Measurements from ENCODE around the gene YAP1. TPM values are rescaled to one million over a fixed set of nuclear protein-coding genes. Genes with fewer than 3 reads are reported as not detected.
A peak's percentile ranks its signal among the peaks of the same experiment; 100 is the strongest.

YAP1 gene
- total RNA-seq, 2 donors from 2014 or later: 355 to 434 TPM

- Histone ChIP-seq H3K27me3 (replicated peaks; ENCODE audit: insufficient read depth) (no peaks in the 10 kb centered on the region), H3K4me1 (ENCODE audit: control insufficient read depth in 1 of 2, low read depth in 2 of 2) (peaks cover 22 to 54% of the 10 kb centered on the region in 2 donors), H3K27ac (peak overlapping the region; percentile 3 to 36), H3K9me3 (no peaks in the 10 kb centered on the region), H3K36me3 (no peaks in the 10 kb centered on the region), H3K4me3 (no peak overlapping the region)
- DNase-seq (ENCODE audit: low spot score): no peak
- no peak for ATAC-seq (ENCODE audit: insufficient number of reproducible peaks, low FRiP score, low read depth)
- TF ChIP-seq CTCF (IDR thresholded peaks at IDR 0.05): no peak
Observed at GRCh38 chr11:102229510-102230123, 119.4 kb downstream of the YAP1 start.

DNA sequence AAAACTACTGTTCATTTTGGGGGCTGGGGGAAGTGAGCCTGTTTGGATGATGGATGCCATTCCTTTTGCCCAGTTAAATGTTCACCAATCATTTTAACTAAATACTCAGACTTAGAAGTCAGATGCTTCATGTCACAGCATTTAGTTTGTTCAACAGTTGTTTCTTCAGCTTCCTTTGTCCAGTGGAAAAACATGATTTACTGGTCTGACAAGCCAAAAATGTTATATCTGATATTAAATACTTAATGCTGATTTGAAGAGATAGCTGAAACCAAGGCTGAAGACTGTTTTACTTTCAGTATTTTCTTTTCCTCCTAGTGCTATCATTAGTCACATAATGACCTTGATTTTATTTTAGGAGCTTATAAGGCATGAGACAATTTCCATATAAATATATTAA, 119.9 kb downstream of the YAP1 start:
- no peak for TF ChIP-seq CTCF (IDR thresholded peaks at IDR 0.05)
- DNase-seq (ENCODE audit: low spot score) (no peak), ATAC-seq (ENCODE audit: insufficient number of reproducible peaks, low FRiP score, low read depth) (no peak)
- no peaks in the 10 kb centered on the region for H3K9me3 ChIP-seq
- no peaks in the 10 kb centered on the region for H3K36me3 ChIP-seq
- no peaks in the 10 kb centered on the region for H3K27me3 ChIP-seq (replicated peaks; ENCODE audit: insufficient read depth)
- peak overlapping the region; percentile 3 to 36 for H3K27ac ChIP-seq
- H3K4me1 ChIP-seq (ENCODE audit: control insufficient read depth in 1 of 2, low read depth in 2 of 2): peaks cover 25 to 56% of the 10 kb centered on the region in 2 donors
- no peak overlapping the region for H3K4me3 ChIP-seq

GRCh38 chr11:102230911-102231310, 120.7 kb downstream of the YAP1 start:
- H3K27ac ChIP-seq: no peak overlapping the region
- H3K4me3 ChIP-seq: no peak overlapping the region
- ATAC-seq (ENCODE audit: insufficient number of reproducible peaks, low FRiP score, low read depth) (no peak), DNase-seq (ENCODE audit: low spot score) (no peak)
- no peaks in the 10 kb centered on the region for H3K27me3 ChIP-seq (replicated peaks; ENCODE audit: insufficient read depth)
- H3K36me3 ChIP-seq: no peaks in the 10 kb centered on the region
- H3K4me1 ChIP-seq (ENCODE audit: control insufficient read depth in 1 of 2, low read depth in 2 of 2): peaks cover 26 to 49% of the 10 kb centered on the region in 2 donors
- TF ChIP-seq CTCF (IDR thresholded peaks at IDR 0.05): no peak
- H3K9me3 ChIP-seq: no peaks in the 10 kb centered on the region

DNA sequence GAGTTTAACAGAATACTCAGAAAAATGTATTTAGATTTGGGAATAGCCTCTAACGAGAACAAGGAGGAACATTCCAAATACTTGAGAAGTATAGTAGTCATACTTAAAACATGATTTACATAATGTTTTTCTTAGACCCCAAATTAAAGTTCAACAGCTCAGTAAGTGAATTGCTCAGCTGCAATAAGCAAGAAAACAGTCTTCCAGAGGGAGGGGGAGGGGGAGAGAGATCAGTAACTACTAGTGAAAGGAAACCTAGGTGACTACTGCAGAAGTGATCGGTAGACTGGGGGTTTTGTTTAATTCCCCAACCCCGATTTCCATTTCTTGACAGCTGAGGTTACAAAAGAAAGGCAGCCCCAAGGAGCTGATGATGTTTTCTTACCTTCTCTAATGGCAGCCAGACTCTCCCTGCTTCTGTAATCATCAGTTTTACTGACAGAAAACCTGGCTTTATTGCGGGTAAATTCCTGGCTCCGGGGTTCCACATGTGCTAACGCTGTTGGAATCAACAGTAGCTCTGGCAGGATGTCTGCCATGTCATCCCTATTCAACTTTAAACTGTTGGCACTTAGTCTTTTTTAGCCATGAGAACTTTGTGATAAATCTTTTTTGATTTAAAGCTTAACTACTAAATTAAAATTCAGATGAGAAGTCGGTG, 124.7 kb downstream of the YAP1 start:
- no peaks in the 10 kb centered on the region for H3K27me3 ChIP-seq (replicated peaks; ENCODE audit: insufficient read depth)
- peaks cover 10 to 18% of the 10 kb centered on the region in 2 donors for H3K4me1 ChIP-seq (ENCODE audit: control insufficient read depth in 1 of 2, low read depth in 2 of 2)
- no peak for DNase-seq (ENCODE audit: low spot score)
- H3K4me3 ChIP-seq: no peak overlapping the region
- ATAC-seq (ENCODE audit: insufficient number of reproducible peaks, low FRiP score, low read depth): no peak
- H3K9me3 ChIP-seq: no peaks in the 10 kb centered on the region
- TF ChIP-seq CTCF (IDR thresholded peaks at IDR 0.05): no peak
- peak overlapping the region in 1 of 2 donors; percentile 19 for H3K27ac ChIP-seq
- H3K36me3 ChIP-seq: no peaks in the 10 kb centered on the region

DNA sequence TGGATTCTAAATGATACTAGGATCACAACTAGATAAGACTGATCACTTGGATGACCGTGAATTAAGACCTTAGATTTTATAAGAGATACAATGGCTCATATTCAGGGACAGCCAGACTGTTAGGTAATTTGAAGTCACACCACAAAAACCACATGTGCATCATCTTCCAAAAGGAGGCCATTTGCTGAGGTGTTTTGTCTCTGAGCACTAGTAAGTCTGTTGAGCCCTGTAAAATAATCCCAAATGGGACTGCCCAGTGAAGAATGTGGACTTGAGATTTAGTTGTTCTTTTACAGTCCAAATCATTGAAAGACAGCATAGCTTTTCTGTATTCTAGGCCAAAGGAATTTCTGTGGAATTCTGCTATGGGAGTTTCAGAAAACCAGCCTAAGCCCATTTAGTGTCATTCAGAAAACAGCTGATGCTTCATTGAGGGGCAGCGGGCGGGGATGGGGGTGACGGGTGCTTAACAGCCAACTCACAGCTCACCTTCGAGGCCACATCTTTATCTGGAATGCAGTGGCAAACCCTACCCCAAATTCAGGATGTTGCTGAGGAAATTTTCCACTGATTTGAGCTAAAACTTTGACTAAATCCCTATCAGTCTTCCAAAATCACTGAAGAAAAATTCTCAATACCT, 127.0 kb downstream of the YAP1 start:
- no peaks in the 10 kb centered on the region for H3K9me3 ChIP-seq
- DNase-seq (ENCODE audit: low spot score): no peak
- H3K27me3 ChIP-seq (replicated peaks; ENCODE audit: insufficient read depth): no peaks in the 10 kb centered on the region

More for the DNA sequence above, 127.0 kb downstream of the YAP1 start:
- Histone ChIP-seq H3K27ac (peak overlapping the region in 1 of 2 donors; percentile 16), H3K36me3 (no peaks in the 10 kb centered on the region), H3K4me3 (no peak overlapping the region), H3K4me1 (ENCODE audit: control insufficient read depth in 1 of 2, low read depth in 2 of 2) (peaks cover 4 to 18% of the 10 kb centered on the region in 2 donors)
- no peak for TF ChIP-seq CTCF (IDR thresholded peaks at IDR 0.05)
- no peak for ATAC-seq (ENCODE audit: insufficient number of reproducible peaks, low FRiP score, low read depth)
